Upper lobe of right lung (tissue), 1 donor: ENCODE results near the gene KCNC2. TPM values are rescaled to one million over a fixed set of nuclear protein-coding genes. Genes with fewer than 3 reads are reported as not detected.

Source experiments
- ATAC-seq: fragments of 200-7000 bp; cut with Tn5 transposase; one replicate; pipeline ENCODE4 v1.9.1; 2020; ENCODE audit warnings: mild to moderate bottlenecking, moderate library complexity
- DNase-seq: peaks from one replicate; pipeline ENCODE4 v3.0.0-alpha.2; 2020
- H3K27ac ChIP-seq: fragments of 200-600 bp; one replicate; pipeline ENCODE4 v1.8.0; 2022
- H3K27me3 ChIP-seq: fragments of 200-600 bp; one replicate; pipeline ENCODE4 v1.8.0; 2022; ENCODE audit warnings: mild to moderate bottlenecking
- H3K36me3 ChIP-seq: fragments of 200-600 bp; one replicate; pipeline ENCODE4 v1.8.0; 2022
- H3K4me1 ChIP-seq: fragments of 200-600 bp; one replicate; pipeline ENCODE4 v1.8.0; 2022
- H3K4me3 ChIP-seq: fragments of 200-600 bp; one replicate; pipeline ENCODE4 v1.8.0; 2022; ENCODE audit warnings: mild to moderate bottlenecking
- H3K9me3 ChIP-seq: fragments of 200-600 bp; one replicate; pipeline ENCODE4 v1.8.0; 2022
- intact Hi-C: fragments of 100-400 bp; cut with DNase I; formaldehyde crosslinking; loops from one replicate; pipeline ENCODE4 v1.11.0; 2022
- total RNA-seq: library from RNA; stranded (reverse); fragmentation: NEBNext Ultra II Directional; extraction: Animal tissue kit (Norgen Biotek cat#: 25700); gene quantifications from one replicate; pipeline ENCODE4 v1.2.1, GENCODE V29; 2021
- TF ChIP-seq, protein P1 (sequence below): fragments of 200-600 bp; IDR thresholded peaks from one replicate; pipeline ENCODE4 v1.8.0; 2022; ENCODE audit warnings: antibody characterized with exemption
- donor health status: DM: no; HTN: yes; CAD: no; lungs with severe emphysema.

KCNC2 gene
- total RNA-seq, 1 donor from 2014 or later: not detected

GRCh38 chr12:75184516-75184915, 25.1 kb downstream of the KCNC2 start:
- Histone ChIP-seq H3K36me3 (no peaks in the 10 kb centered on the region), H3K9me3 (no peaks in the 10 kb centered on the region), H3K4me3 (no peak overlapping the region), H3K27me3 (no peaks in the 10 kb centered on the region), H3K27ac (no peak overlapping the region), H3K4me1 (no peaks in the 10 kb centered on the region)
- ATAC-seq (no peak), DNase-seq (no peak)
- TF ChIP-seq, protein P1, sequence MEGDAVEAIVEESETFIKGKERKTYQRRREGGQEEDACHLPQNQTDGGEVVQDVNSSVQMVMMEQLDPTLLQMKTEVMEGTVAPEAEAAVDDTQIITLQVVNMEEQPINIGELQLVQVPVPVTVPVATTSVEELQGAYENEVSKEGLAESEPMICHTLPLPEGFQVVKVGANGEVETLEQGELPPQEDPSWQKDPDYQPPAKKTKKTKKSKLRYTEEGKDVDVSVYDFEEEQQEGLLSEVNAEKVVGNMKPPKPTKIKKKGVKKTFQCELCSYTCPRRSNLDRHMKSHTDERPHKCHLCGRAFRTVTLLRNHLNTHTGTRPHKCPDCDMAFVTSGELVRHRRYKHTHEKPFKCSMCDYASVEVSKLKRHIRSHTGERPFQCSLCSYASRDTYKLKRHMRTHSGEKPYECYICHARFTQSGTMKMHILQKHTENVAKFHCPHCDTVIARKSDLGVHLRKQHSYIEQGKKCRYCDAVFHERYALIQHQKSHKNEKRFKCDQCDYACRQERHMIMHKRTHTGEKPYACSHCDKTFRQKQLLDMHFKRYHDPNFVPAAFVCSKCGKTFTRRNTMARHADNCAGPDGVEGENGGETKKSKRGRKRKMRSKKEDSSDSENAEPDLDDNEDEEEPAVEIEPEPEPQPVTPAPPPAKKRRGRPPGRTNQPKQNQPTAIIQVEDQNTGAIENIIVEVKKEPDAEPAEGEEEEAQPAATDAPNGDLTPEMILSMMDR: no peak
- intact Hi-C loops: no loop called here

DNA sequence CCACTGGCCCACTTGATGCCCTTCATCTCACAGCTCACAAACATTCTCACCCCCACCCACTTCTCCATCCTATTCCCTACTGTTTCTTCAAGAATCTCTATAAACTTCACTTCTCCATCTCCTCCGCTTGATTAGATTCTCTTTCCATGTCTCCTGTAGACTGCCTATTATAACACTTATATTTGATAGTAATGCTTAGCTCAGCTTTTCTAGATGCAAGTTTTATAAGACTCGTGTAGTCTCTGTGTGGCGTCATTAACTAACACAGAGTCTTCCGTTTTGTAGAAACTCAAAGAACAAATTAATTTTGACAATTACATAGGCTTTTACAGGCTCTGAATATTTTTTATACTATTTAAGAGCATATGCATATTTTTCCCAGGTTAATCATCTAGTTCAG, 25.7 kb downstream of the KCNC2 start:
- Histone ChIP-seq H3K4me3 (no peak overlapping the region), H3K9me3 (no peaks in the 10 kb centered on the region), H3K27me3 (no peaks in the 10 kb centered on the region), H3K36me3 (no peaks in the 10 kb centered on the region), H3K4me1 (no peaks in the 10 kb centered on the region), H3K27ac (no peak overlapping the region)
- TF ChIP-seq, protein P1: no peak
- ATAC-seq (no peak), DNase-seq (no peak)
- intact Hi-C loops: no loop called here

DNA sequence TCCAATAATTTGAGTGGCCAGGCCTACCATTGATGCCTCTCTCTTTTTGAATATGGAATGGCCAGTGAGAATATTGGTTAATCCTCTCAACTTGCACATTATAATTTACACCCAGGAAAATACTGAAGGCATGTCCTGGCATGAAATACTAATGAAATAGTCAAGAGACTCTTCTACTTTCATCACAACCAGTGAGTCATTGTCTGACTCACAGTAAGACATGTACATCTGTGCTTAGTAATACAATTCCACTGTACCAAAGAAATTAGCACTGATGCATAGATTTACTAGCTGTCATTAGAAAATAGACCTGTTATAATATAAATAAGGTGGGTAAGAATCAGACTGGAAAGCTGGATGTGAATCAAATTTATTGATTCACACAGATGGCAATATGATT, 31.6 kb downstream of the KCNC2 start:
- intact Hi-C loops: no loop called here
- no peaks in the 10 kb centered on the region for H3K36me3 ChIP-seq
- no peaks in the 10 kb centered on the region for H3K4me1 ChIP-seq
- no peak for DNase-seq
- no peak for ATAC-seq
- no peaks in the 10 kb centered on the region for H3K9me3 ChIP-seq
- TF ChIP-seq, protein P1: no peak
- H3K4me3 ChIP-seq: no peak overlapping the region
- no peaks in the 10 kb centered on the region for H3K27me3 ChIP-seq
- H3K27ac ChIP-seq: no peak overlapping the region

GRCh38 chr12:75172611-75173010, 37.0 kb downstream of the KCNC2 start:
- no peak overlapping the region for H3K27ac ChIP-seq

DNA sequence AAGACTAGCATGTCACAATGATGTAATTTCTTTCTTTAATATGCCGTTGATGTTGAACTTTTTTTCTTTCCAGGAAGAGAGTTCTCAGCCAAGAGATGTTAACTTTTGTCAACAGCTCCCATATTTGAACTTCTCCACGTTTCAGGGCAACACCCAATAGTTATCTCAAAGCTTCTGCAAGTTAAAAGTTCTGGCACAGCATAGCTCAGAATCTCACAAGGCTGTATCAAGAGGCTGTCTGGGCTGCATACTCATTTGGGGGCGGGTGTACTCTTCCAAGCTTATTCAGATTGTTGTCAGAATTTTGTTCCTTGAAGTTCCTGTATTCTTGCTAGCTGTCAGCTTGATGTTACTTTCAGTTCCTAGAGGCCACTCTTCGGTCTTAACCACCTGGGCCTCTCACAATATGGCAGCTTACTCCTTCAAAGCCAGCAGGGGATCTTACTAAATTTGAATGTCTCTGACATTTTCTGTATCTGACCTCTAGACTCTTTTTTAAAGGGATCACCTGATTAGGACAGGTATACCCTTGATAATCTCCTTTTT, 38.9 kb downstream of the KCNC2 start:
- H3K4me3 ChIP-seq: no peak overlapping the region
- H3K9me3 ChIP-seq: no peaks in the 10 kb centered on the region
- ATAC-seq: no peak
- no peak for DNase-seq
- TF ChIP-seq, protein P1: no peak
- H3K4me1 ChIP-seq: no peaks in the 10 kb centered on the region
- intact Hi-C loops: no loop called here
- no peak overlapping the region for H3K27ac ChIP-seq
- no peaks in the 10 kb centered on the region for H3K27me3 ChIP-seq
- H3K36me3 ChIP-seq: no peaks in the 10 kb centered on the region

More at GRCh38 chr12:75172611-75173010, 37.0 kb downstream of the KCNC2 start:
- DNase-seq: no peak
- Histone ChIP-seq H3K4me1 (no peaks in the 10 kb centered on the region), H3K9me3 (no peaks in the 10 kb centered on the region), H3K36me3 (no peaks in the 10 kb centered on the region), H3K27me3 (no peaks in the 10 kb centered on the region), H3K4me3 (no peak overlapping the region)
- intact Hi-C loops: no loop called here
- TF ChIP-seq, protein P1: no peak
- no peak for ATAC-seq

- no peaks in the 10 kb centered on the region for H3K27me3 ChIP-seq
- ATAC-seq (no peak), DNase-seq (no peak)
- intact Hi-C loops: no loop called here
- no peaks in the 10 kb centered on the region for H3K36me3 ChIP-seq
- TF ChIP-seq, protein P1: no peak
- no peaks in the 10 kb centered on the region for H3K9me3 ChIP-seq
- H3K27ac ChIP-seq: no peak overlapping the region
- H3K4me1 ChIP-seq: no peaks in the 10 kb centered on the region
- H3K4me3 ChIP-seq: no peak overlapping the region
These were observed 46.8 kb downstream of the KCNC2 start for GRCh38 chr12:75162845-75163244.
